ENCODE measurements around the gene EGFR. TPM values are rescaled to one million over a fixed set of nuclear protein-coding genes. Genes with fewer than 3 reads are reported as not detected.

EGFR gene
- total and polyA plus RNA-seq, 2 donors (not counting 1 experiment from before 2014, with no cell fraction given): 55.3 to 62.8 TPM

- DNase-seq (ENCODE audit: low read depth in 2 of 2): peak in 1 of 2 donors; percentile 13
- H3K27me3 ChIP-seq (ENCODE audit: control insufficient read depth, insufficient read depth, low read length): no peaks in the 10 kb centered on the region
- H3K27ac ChIP-seq (ENCODE audit: insufficient read depth, low read length): no peak overlapping the region
- H3K79me2 ChIP-seq (ENCODE audit: control insufficient read depth, insufficient read depth, low read length): peaks cover 2% of the 10 kb centered on the region
- no peaks in the 10 kb centered on the region for H3K9me3 ChIP-seq (ENCODE audit: control insufficient read depth, insufficient read depth, low read depth, low read length)
- no peak overlapping the region for H3K4me2 ChIP-seq (ENCODE audit: extremely low read depth, insufficient read depth, low read length)
- H3K4me1 ChIP-seq (ENCODE audit: control insufficient read depth, extremely low read depth, insufficient read depth, low read length): peaks cover 2% of the 10 kb centered on the region
- TF ChIP-seq EZH2 (IDR thresholded peaks at IDR 0.05; ENCODE audit: low read length, missing control alignments) (no peak), CTCF (conservative IDR thresholded peaks at IDR 0.05 in 1 of 2, IDR thresholded peaks at IDR 0.05 in 1 of 2; ENCODE audit: low read depth in 1 of 2, low read length in 2 of 2) (no peak)
- H3K4me3 ChIP-seq (replicated peaks in 1 of 4; ENCODE audit: control extremely low read depth in 1 of 4, insufficient read depth in 1 of 4, low read depth in 3 of 4, low read length in 4 of 4): no peak overlapping the region
- no peak overlapping the region for H3K9ac ChIP-seq (ENCODE audit: insufficient read depth, low read length)
- H2AFZ ChIP-seq (ENCODE audit: low read length): no peak overlapping the region
- H3K36me3 ChIP-seq (ENCODE audit: control insufficient read depth, insufficient read depth, low read length): peaks cover 43% of the 10 kb centered on the region
- H4K20me1 ChIP-seq (ENCODE audit: control insufficient read depth, extremely low read depth, insufficient read depth, low read length): no peaks in the 10 kb centered on the region
Measured at GRCh38 chr7:55148571-55148970, 129.8 kb downstream of the EGFR start.

- H3K9me3 ChIP-seq (ENCODE audit: control insufficient read depth, insufficient read depth, low read depth, low read length): no peaks in the 10 kb centered on the region
- H3K36me3 ChIP-seq (ENCODE audit: control insufficient read depth, insufficient read depth, low read length): peaks cover 47% of the 10 kb centered on the region
- peak overlapping the region; percentile 41 for H3K27ac ChIP-seq (ENCODE audit: insufficient read depth, low read length)
- no peak overlapping the region for H3K9ac ChIP-seq (ENCODE audit: insufficient read depth, low read length)
- H4K20me1 ChIP-seq (ENCODE audit: control insufficient read depth, extremely low read depth, insufficient read depth, low read length): no peaks in the 10 kb centered on the region
- DNase-seq (ENCODE audit: low read depth in 2 of 2): peak in 1 of 2 donors; percentile 75
- TF ChIP-seq EZH2 (IDR thresholded peaks at IDR 0.05; ENCODE audit: low read length, missing control alignments): no peak
- TF ChIP-seq CTCF (conservative IDR thresholded peaks at IDR 0.05 in 1 of 2, IDR thresholded peaks at IDR 0.05 in 1 of 2; ENCODE audit: low read depth in 1 of 2, low read length in 2 of 2): no peak
- H3K4me2 ChIP-seq (ENCODE audit: extremely low read depth, insufficient read depth, low read length): no peak overlapping the region
- no peaks in the 10 kb centered on the region for H3K27me3 ChIP-seq (ENCODE audit: control insufficient read depth, insufficient read depth, low read length)
- peaks cover 2% of the 10 kb centered on the region for H3K79me2 ChIP-seq (ENCODE audit: control insufficient read depth, insufficient read depth, low read length)
- H2AFZ ChIP-seq (ENCODE audit: low read length): no peak overlapping the region
- no peak overlapping the region for H3K4me3 ChIP-seq (replicated peaks in 1 of 4; ENCODE audit: control extremely low read depth in 1 of 4, insufficient read depth in 1 of 4, low read depth in 3 of 4, low read length in 4 of 4)
- peaks cover 2% of the 10 kb centered on the region for H3K4me1 ChIP-seq (ENCODE audit: control insufficient read depth, extremely low read depth, insufficient read depth, low read length)
Measured at GRCh38 chr7:55149001-55149400, 130.2 kb downstream of the EGFR start.

GRCh38 chr7:55150166-55150565, 131.3 kb downstream of the EGFR start:
- no peaks in the 10 kb centered on the region for H4K20me1 ChIP-seq (ENCODE audit: control insufficient read depth, extremely low read depth, insufficient read depth, low read length)
- H3K79me2 ChIP-seq (ENCODE audit: control insufficient read depth, insufficient read depth, low read length): peaks cover 2% of the 10 kb centered on the region
- H3K4me1 ChIP-seq (ENCODE audit: control insufficient read depth, extremely low read depth, insufficient read depth, low read length): peaks cover 2% of the 10 kb centered on the region
- H3K9ac ChIP-seq (ENCODE audit: insufficient read depth, low read length): no peak overlapping the region
- no peaks in the 10 kb centered on the region for H3K9me3 ChIP-seq (ENCODE audit: control insufficient read depth, insufficient read depth, low read depth, low read length)
- no peak overlapping the region for H3K27ac ChIP-seq (ENCODE audit: insufficient read depth, low read length)
- DNase-seq (ENCODE audit: low read depth in 2 of 2): no peak
- H2AFZ ChIP-seq (ENCODE audit: low read length): no peak overlapping the region
- no peak overlapping the region for H3K4me2 ChIP-seq (ENCODE audit: extremely low read depth, insufficient read depth, low read length)
- H3K36me3 ChIP-seq (ENCODE audit: control insufficient read depth, insufficient read depth, low read length): peaks cover 43% of the 10 kb centered on the region
- no peaks in the 10 kb centered on the region for H3K27me3 ChIP-seq (ENCODE audit: control insufficient read depth, insufficient read depth, low read length)
- no peak overlapping the region for H3K4me3 ChIP-seq (replicated peaks in 1 of 4; ENCODE audit: control extremely low read depth in 1 of 4, insufficient read depth in 1 of 4, low read depth in 3 of 4, low read length in 4 of 4)
- TF ChIP-seq CTCF (conservative IDR thresholded peaks at IDR 0.05 in 1 of 2, IDR thresholded peaks at IDR 0.05 in 1 of 2; ENCODE audit: low read depth in 1 of 2, low read length in 2 of 2) (no peak), EZH2 (IDR thresholded peaks at IDR 0.05; ENCODE audit: low read length, missing control alignments) (no peak)

Measured in fibroblast of lung (primary cell).